HTERT RPE-1 (cell line): Measurements from ENCODE around the gene GORASP1.

Experiments used
- in situ Hi-C: fragments of 300-500 bp; cut with MboI; formaldehyde crosslinking; loops from 4 replicates; pipeline ENCODE4 v1.14.3; 2020; ENCODE audit warnings: low sequenced_read_pairs

Gene GORASP1

DNA sequence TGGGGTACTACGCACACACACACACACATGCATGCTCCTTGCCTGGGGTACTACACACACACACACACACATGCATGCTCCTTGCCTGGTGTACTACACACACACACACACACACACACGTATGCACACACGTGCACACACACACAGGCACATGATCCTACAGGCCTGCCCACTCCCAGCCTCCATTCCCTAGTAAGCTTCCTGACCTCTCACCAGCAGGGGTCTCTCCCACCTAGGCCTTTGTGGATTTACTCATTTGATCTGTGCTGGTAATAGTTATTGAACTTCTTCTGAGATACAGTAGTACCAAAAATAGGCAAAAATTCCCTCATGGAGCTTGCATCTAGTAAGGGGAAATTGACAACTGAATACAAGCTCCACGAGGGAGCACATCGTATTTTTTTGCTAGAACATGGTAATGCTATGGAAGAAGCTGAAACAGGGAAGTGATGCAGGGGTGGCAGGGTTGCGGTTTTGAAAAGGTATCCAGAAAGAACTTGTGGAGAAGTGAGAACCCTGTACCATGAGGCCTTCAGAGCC lies 19.2 kb upstream of the GORASP1 start:
- in situ Hi-C loops: no loop called here

DNA sequence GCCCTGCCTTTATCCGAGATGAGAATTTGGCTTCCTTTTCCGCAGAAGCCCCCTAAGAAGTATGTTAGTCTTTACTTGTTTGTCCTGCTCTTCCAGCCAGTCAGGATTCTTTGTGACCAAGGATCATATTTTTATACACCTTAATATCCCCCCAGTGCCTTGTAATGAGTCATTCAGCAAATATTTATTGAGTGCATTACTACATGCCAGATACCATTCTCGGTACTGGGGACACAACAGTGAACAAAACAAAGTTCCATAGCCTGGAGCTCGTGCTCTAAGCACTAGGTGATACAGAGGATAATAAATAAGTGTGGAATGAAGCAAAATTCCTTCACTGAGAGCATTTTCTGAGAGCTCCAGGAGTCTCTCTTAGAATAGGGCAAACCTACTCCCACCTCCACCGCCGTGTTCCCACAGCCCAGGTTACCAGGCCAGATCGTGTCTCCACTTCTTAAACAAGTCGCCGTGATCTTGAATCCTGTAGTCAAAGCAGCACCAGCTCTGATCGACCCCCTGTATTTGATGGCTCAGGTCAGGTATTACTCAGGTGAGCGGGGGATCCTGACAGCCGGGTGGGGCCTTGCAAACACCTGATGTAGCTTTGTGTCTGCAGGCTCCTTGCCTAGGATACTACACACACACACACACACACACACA lies 18.5 kb upstream of the GORASP1 start:
- in situ Hi-C loops: no loop called here

DNA sequence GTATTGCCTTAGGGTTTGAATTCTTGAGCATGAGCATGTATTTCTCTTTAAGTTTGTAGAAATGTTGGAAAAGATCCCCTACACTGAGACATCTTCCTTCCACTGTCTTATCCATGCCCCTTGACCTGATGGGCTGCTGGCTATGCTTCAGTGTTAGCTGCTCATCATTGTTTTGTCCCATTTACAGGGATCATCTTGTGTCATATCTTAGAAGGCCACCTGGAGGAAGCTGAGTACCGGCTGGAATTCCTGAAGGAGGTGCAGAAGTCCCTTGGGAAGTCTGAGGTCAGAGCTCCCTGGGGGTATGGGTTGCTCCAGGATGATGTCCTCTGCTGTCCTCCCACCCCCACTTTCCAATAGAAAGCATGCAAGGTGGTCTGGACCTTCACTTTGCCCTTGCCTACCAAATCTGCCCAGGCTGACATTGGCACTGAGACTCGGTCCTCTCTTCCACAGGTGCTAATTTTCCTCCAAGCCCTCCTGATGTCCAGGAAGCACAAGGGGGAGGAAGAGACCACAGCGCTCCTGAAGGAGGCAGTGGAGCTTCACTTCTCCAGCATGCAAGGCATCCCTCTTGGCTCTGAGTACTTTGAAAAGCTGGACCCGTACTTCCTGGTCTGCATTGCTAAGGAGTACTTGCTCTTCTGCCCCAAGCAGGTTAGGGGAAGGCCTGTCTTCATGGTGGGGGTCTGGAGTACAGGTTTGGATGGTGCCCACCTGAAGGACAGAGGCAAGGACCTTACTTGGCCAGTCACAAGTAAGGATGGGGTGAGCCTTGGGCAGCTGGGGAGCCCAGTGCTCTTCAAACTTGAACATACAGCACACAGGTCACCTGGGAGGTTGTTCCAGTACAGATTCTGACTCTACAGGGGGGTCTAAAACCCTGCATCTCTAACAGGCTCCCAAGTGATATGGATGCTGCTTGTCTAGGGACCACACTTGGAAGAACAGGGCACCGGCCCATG lies 17.7 kb upstream of the GORASP1 start:
- in situ Hi-C loops: no loop called here

DNA sequence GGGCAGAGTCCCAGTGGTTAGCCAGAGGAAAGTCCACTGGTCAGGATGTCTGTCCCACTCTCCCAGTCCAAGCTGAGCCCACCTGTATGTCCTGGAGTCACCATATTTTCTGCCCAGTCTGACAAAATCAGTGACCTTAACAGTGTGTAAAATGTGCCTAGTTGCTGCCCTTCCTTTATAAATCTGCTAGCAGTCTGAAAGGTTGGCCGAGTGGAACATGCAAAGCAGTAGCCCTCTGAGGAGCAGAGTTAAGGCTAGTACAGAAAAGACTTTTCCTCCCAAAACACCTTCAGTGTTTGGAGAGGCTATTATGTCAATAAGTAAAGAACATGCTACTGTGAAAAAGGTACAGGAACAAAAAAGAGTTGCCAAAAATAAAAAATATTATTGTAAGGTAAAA lies 15.4 kb upstream of the GORASP1 start:
- in situ Hi-C loops: no loop called here

DNA sequence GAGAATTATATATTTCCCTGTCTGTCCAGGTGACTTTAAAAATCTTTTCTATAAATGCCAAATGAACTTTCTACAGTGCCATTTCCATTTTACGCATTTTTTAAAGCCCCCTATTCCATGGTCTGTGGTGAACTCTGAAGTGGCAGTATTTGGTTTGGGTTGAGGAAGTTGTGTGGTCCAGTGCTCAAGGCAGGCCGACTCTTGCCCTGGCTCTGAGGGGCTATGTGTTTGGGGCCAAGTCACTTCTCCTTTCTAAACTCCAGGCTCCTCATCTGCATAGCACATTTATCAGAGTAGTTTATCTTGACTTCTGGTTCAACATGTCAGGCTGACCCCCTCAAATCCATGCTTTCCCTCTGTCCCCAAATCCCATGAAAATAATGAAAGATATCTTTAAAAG lies 14.2 kb upstream of the GORASP1 start:
- in situ Hi-C loops: no loop called here

DNA sequence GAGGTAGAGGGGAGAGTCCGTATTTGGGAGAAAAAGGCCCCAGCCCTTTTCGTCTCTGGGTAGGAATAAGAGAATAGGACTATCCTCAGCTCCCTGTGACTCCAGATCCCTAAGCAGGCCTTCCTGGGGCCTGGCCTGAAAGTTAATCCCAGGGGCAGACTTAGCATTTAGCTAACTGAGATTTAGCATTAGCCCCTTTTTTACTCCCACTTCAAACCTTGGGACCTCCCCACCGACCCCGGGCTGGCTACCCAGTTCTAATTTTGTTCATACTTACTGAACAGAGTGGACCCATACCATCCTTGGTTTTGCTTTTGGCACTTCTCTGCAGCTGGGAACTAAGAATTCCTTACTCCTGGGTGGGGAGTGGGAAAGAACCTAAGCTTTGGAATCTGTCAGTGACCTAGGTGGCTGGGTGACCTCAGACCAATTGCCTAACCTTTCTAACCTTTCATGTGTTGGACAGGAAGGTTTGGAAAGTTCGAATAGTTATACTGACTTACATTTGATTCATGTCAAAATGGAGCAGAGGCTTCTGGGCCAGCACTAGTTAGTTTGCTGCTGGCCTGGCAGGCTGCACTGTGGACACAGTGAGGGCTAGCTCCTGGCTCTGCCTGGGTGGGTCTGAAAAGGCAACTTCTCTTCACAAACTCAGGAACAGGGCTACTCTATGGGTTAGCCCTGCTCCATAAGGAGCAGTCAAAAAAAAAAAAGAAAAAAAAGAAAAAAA lies 11.7 kb upstream of the GORASP1 start:
- in situ Hi-C loops: no loop called here

DNA sequence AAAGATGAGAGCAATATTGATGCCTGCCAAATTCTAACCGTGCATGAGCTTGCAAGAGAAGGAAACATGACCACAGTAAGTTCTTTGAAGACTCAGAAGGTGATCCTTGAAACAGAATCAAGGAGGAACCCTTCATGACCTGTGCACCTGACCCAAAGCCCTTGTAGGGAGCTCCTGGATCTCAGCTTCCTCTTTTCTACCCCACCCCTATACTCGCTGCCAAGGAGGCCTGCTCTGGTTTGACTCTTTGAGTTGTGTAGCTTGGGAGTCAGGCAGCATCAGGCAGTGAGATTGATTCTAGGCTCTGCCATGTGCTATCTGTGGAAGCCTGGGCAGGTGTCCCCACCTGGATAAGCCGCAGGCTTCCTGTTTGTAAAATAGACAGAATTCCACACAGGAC lies 10.7 kb upstream of the GORASP1 start:
- in situ Hi-C loops: no loop called here

DNA sequence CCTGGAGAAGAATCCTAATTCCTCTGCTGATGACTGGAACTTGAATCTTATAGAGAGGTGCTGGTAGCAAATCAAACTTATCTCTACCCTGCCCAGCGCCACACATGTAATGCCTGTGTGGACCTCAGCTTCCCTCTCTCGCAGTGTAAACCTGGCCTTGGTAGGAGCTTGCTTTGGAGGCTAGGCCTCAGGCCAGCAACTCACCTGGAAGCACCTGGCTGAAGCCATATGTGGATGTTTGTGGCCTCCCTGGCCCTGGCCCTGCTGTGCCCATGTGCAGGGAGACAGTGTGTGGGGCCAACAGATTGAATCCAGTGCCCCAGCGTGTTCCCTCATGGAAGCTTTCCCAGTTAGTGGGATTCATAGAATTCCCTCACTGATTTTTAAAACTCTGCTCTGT lies 8.4 kb upstream of the GORASP1 start:
- in situ Hi-C loops: no loop called here

DNA sequence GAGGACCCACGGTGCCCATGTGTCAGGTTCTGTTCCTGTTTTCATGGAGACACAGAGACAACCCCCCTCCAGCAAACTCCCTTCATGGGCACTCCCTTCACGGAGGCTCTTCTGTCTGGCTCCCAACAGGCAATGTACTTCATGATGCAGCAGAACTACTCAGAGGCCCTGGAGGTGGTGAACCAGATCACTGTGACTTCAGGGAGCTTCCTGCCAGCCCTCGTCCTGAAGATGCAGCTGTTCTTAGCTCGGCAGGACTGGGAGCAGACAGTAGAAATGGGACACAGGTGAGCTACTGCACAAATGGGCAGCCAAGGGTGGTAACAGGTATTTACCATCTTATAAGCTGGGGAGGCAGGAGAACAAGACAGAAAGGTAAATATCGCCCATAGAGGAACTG lies 7.0 kb upstream of the GORASP1 start:
- in situ Hi-C loops: no loop called here

DNA sequence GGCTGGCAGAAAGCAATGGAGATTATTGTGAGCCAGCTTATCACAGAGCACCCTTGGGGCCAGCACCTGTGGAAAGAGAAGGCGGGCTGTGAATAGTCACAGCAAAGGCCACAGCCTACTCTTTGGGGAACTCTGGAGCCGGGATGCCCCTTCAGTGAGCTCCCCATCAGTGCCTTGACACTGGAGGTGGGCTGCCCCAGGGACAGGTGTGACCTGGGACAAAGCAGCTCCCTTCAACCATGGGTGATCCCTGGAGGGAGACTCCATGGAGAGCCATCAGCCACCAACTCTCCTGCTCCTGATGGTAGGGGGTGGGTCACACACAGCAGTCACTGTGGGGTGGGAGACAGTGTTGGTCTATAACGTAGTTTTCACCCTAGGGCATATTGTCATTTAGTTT lies 5.9 kb upstream of the GORASP1 start:
- in situ Hi-C loops: no loop called here

DNA sequence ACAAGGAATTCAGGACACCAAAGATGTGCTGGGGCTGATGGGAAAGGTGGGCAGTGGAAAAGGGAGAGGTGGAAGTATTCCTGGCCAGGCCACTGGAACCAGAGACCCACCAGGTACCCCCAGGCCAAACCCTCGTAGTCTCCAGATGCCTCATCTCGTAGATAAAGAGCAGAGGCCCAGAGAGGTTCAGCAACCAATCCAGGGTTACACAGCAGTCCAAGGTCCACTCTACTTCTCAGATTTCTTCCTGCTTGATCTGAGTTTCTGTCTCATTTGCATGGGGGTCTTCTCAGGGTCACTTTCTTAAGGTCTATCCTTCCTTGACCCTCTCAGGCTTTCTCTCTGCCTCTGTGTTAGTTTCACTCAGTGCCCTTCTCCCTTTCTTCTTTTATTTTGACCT lies 5.1 kb upstream of the GORASP1 start:
- in situ Hi-C loops: no loop called here

DNA sequence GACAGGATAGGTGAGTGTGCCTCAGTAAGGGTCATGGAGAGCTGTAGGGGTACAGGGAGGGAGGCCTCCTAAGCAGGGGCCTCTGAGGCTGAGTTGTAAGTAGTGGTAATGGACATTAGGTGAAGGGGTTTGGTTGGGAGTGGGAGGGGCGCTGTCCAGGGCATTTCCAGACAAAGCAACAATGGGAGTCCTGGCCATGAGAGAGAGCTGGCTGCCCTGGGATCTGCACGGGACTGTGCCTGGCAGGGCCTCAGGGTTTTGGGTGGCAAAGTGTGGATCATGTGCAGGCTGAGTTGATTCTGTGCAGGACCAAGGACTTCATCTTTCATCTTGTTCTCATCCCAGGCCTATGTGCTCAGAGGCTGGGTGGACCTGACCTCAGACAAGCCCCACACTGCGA lies 4.7 kb upstream of the GORASP1 start:
- in situ Hi-C loops: no loop called here

DNA sequence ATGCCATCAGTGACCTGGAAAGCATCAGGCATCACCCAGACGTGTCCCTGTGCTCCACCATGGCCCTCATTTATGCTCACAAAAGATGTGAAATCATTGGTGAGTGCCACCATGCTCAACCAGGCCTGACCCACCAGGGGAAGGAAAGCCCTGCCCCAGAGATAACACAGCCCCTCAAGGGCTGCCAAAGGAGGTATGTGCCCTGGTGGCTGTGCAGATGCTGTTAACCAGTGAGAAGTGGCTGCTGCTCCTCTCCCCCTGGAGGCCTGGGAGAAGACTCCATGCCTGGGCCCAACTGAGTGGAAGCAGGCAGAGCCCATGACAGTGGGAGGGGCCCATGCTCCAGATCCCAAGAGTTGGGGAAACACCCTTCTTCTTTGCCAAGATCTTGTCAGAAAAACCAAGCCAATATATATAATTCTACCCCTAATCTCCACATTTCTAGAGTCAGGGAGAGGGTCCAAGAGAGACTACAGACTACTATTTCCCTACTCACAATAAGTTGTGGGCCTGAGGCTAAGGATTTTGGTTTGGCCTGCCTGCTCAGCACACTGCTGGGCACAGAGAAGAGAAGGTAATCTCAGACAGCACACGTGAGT lies 2.7 kb upstream of the GORASP1 start:
- in situ Hi-C loops: no loop called here

DNA sequence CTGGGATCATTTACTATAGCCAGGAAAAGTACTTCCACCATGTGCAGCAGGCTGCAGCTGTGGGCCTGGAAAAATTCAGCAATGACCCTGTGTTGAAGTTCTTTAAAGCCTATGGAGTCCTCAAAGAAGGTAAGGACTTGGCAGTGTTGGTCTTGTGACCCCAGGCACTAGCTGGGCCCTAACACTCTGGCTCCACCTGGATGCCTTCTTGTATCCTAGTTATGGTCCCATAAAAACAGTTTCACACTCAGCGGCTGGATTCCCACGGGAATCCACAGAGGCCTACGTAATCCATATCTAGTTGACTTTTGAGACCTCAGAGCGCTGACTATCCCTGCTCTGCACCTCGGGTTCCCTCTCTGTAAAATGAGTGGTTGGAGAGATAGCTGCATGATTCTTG lies 1.7 kb upstream of the GORASP1 start:
- in situ Hi-C loops: no loop called here

DNA sequence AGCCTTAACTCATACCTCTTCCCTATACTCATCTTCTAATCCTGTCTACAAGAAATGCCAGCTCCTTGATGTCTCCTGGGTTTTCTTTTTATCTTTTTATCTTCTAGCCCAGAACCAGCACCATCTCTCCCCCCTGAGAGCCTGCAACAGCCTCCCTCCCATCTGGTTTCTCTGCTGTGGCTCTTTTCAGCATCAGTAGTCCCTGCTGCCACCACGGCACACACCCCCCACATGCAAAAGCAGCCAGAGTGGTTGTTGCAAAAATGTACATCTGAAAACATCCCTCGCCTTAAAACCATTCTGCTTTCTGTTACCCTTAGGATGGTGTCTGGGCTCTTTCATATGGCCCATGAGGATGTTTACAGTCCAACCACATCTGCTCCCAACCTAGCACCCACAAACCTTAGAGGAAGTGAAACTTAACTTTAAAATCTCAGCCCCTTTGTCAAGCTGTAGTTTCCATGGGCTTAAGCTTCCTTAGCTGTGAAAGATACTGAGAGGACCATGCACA lies 828 bp upstream of the GORASP1 start:
- in situ Hi-C loops: no loop called here

DNA sequence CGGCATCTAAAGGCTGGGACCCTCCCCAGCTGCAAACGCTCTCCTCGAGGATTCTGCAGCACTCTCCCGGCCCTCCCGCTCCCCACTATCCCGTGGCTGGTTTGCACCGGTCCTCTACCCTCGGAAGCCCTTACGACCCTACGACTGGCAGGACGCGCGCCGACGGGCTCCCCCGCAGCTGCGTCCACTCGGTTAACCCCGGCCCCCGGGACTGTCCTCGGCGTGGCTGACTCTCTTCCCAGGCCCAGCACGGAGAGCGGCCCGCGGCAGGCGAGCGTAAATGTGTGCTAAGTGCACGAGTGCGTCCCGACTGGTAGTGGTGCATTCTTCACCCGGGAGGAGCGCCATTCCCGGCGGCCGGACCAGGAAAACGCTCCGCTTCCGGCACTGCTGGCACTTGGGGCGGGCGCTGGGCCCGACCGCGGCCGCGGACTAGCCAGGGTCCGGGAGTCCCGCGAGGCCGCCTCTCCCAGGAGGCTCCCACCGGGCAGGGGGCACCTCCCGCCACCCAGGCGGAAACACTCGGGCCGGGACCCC lies 508 bp downstream of the GORASP1 start:
- in situ Hi-C loops: no loop called here

DNA sequence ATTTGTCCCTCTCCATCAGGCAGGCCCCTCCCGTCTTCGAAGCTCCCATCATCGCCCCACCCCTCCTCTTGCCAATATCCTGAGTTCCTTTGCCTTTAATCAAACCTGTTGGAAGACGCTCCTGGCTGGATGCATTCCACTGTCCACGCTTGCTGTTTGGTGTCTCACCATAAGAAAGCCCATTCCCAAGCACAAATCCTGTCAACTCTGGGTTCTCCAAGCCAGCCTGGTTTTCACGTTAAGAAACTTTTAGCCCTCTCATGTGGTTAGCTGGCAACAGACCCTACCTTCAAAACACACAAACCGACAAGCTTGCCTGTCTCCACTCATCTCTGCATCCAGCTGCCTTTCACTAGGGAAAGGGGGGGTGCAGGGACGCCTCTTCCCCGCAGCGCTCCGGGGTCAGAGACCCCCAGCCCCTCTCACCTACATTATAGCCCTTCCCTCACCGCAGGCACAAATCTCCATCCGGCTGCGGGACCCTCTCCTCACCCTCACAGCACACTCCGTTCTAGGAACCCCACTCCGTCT lies 1.1 kb downstream of the GORASP1 start:
- in situ Hi-C loops: no loop called here

DNA sequence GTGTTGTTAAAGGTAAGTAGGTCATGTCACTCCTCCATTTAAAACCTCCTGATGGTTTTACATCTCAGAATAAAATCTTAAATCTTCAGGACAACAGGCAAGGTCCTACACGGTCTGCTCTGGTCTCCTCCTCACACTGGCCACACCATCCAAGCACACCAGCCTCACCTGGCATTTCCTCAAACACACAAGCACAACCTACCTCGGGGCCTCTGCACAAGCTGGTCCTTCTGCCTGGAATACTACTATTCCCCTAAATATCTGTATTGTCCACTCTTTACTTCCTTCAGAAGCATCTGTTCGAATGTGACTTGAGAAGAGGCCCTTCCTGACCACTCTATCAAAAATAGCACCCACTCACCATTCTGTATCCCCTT lies 1.8 kb downstream of the GORASP1 start:
- in situ Hi-C loops: no loop called here

DNA sequence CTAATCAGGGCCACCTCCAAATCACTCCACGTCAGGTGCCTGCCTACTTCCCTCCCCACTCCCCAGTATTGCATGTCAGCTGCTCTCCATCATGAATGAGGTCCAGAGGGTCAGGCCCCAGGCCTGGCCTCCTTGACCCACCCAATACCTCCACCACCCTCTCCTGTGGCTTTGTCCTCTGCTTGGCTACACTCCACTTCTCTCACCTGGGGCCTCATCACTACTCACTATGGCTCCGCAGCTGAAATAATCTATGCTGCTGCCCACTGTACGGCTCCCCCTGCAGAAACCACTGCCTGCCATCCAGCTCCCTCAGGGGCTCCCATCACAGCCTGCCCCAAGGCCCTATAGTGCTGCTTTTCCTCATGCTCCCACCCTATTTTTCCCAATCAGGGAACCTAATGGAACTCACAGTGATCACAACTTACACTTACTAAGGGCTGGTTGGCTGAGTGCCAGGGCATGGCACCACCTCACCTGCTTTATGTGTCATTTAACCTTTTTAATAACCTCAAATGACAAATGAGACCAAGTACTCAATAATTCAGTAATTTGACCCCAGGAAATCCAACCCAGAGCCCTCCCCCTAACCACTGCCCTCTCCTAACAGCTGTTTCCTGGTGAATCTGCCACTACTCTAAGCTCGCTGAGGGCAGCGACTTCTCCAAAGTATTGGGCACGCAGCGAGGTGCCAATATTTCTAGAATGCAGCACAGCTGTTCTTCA lies 2.3 kb downstream of the GORASP1 start:
- in situ Hi-C loops: no loop called here
